ENCODE measurements around the gene CCIN. TPM values are rescaled to one million over a fixed set of nuclear protein-coding genes. Genes with fewer than 3 reads are reported as not detected.
"Not testable (repeated sequence)": the region's sequence is repeated elsewhere in the genome, so short reads cannot be mapped to it uniquely, and the experiment has no call there.

The CCIN gene
- total RNA-seq, 1 experiment from 2014 or later: 0.20 TPM

GRCh38 chr9:36158122-36158521, 11.1 kb upstream of the CCIN start:
- Mint-ChIP-seq H3K4me3 (no peak overlapping the region), H3K36me3 (peaks cover 16% of the 10 kb centered on the region), H3K4me1 (peaks cover 29% of the 10 kb centered on the region), H3K27me3 (ENCODE audit: low read depth) (no peaks in the 10 kb centered on the region), H3K9me3 (peaks cover 13% of the 10 kb centered on the region), H3K27ac (no peak overlapping the region)
- ChIA-PET POLR2A (no interaction called here), CTCF (no interaction called here)
- ATAC-seq (no peak), DNase-seq (ENCODE audit: low spot score) (no peak)
- TF ChIP-seq ZMAT4 (CRISPR knock-in tag; IDR thresholded peaks at IDR 0.05): no peak
- no peak for TF ChIP-seq NR1H2 (CRISPR knock-in tag; IDR thresholded peaks at IDR 0.05)
- TF ChIP-seq ATF2 (CRISPR knock-in tag; IDR thresholded peaks at IDR 0.05; ENCODE audit: borderline replicate concordance, low read depth): no peak

GRCh38 chr9:36158917-36159316, 10.3 kb upstream of the CCIN start:
- TF ChIP-seq ZBTB43 (CRISPR knock-in tag; IDR thresholded peaks at IDR 0.05) (no peak), NFE2L1 (CRISPR knock-in tag; IDR thresholded peaks at IDR 0.05) (no peak), RELA (CRISPR knock-in tag; IDR thresholded peaks at IDR 0.05; ENCODE audit: borderline replicate concordance) (no peak), EMX1 (CRISPR knock-in tag; IDR thresholded peaks at IDR 0.05) (no peak), ELF4 (CRISPR knock-in tag; IDR thresholded peaks at IDR 0.05; ENCODE audit: low read depth) (no peak)
- ATAC-seq (no peak), DNase-seq (ENCODE audit: low spot score) (no peak)
- ChIA-PET POLR2A (no interaction called here), CTCF (interaction anchor here (1.0 kb wide), 1 partner anchor 56 kb away, joined by 3 read pairs; no protein-coding TSS in a partner anchor)
- Mint-ChIP-seq H3K4me3 (no peak overlapping the region), H3K4me1 (peaks cover 35% of the 10 kb centered on the region), H3K27me3 (ENCODE audit: low read depth) (no peaks in the 10 kb centered on the region), H3K27ac (no peak overlapping the region), H3K36me3 (peaks cover 16% of the 10 kb centered on the region), H3K9me3 (peaks cover 13% of the 10 kb centered on the region)

- H3K4me1 Mint-ChIP-seq: peaks cover 38% of the 10 kb centered on the region
- H3K36me3 Mint-ChIP-seq: peaks cover 16% of the 10 kb centered on the region
- H3K27ac Mint-ChIP-seq; POLR2A ChIA-PET; DNase-seq (ENCODE audit: low spot score); H3K27me3 Mint-ChIP-seq (ENCODE audit: low read depth); H3K4me3 Mint-ChIP-seq; ATAC-seq: not testable (repeated sequence)
- H3K9me3 Mint-ChIP-seq: peaks cover 13% of the 10 kb centered on the region
- CTCF ChIA-PET: interaction anchor here (1.0 kb wide), 1 partner anchor 57 kb away, joined by 3 read pairs; no protein-coding TSS in a partner anchor
Observed at GRCh38 chr9:36159509-36159908, 9.7 kb upstream of the CCIN start.

- POLR2A ChIA-PET; CTCF ChIA-PET; DNase-seq (ENCODE audit: low spot score); ATAC-seq; H3K4me3 Mint-ChIP-seq; H3K27me3 Mint-ChIP-seq (ENCODE audit: low read depth): not testable (repeated sequence)
- Mint-ChIP-seq H3K27ac (peak overlapping the region; percentile 2; the same call in 1 of the 2 replicates), H3K4me1 (peaks cover 41% of the 10 kb centered on the region), H3K9me3 (peaks cover 13% of the 10 kb centered on the region), H3K36me3 (peaks cover 13% of the 10 kb centered on the region)
Observed at GRCh38 chr9:36160126-36160525, 9.1 kb upstream of the CCIN start.

GRCh38 chr9:36161187-36161586, 8.0 kb upstream of the CCIN start:
- peak overlapping the region; percentile 60; the same call in 1 of the 2 replicates for H3K27ac Mint-ChIP-seq
- TF ChIP-seq CTCF (IDR thresholded peaks at IDR 0.05): no peak
- TF ChIP-seq FOXP1 (CRISPR knock-in tag; IDR thresholded peaks at IDR 0.05; ENCODE audit: borderline replicate concordance): no peak
- TF ChIP-seq NFATC4 (CRISPR knock-in tag; IDR thresholded peaks at IDR 0.05): no peak
- TF ChIP-seq ZMAT4 (CRISPR knock-in tag; IDR thresholded peaks at IDR 0.05): no peak
- H3K9me3 Mint-ChIP-seq: peaks cover 13% of the 10 kb centered on the region
- CTCF ChIA-PET: no interaction called here
- H3K4me1 Mint-ChIP-seq: peaks cover 49% of the 10 kb centered on the region
- H3K27me3 Mint-ChIP-seq (ENCODE audit: low read depth): 0 out of 2 replicates have a peak, but pooled peaks cover 5% of the 10 kb centered on the region
- H3K4me3 Mint-ChIP-seq: no peak overlapping the region
- DNase-seq (ENCODE audit: low spot score): no peak
- H3K36me3 Mint-ChIP-seq: peaks cover 13% of the 10 kb centered on the region
- no peak for ATAC-seq
- POLR2A ChIA-PET: interaction anchor here (0.7 kb wide), 2 partner anchors 154 to 433 kb away, joined by 3 to 4 read pairs; no protein-coding TSS in a partner anchor
